BJ (cell line): ENCODE results near the gene RBM43. TPM values are rescaled to one million over a fixed set of nuclear protein-coding genes. Genes with fewer than 3 reads are reported as not detected.

Source experiments
- CTCF ChIA-PET: fragments of 350-600 bp; formaldehyde crosslinking; extraction: SDS; loops from one replicate; lab custom pipeline; 2021; ENCODE audit warnings: antibody characterized with exemption, inconsistent platforms; lab: Yijun Ruan, JAX
- POLR2A ChIA-PET: fragments of 300-600 bp; sonication (Branson Sonifier 250); formaldehyde crosslinking; extraction: SDS; loops from one replicate; lab custom pipeline; 2021; ENCODE audit warnings: antibody characterized with exemption; lab: Charles Lee
- DNase-seq: peaks from one replicate; pipeline ENCODE4 v3.0.0-alpha.2; 2011; ENCODE audit warnings: low read depth
- H3K27me3 ChIP-seq: 2 replicates; pipeline ENCODE4 v1.6.0; 2011; ENCODE audit warnings: low read length; ENCODE audit not compliant: control insufficient read depth, insufficient read depth
- H3K36me3 ChIP-seq: 2 replicates; pipeline ENCODE4 v1.5.1; 2011; ENCODE audit warnings: low read length; ENCODE audit not compliant: control insufficient read depth, insufficient read depth
- H3K4me3 ChIP-seq: 2 replicates; pipeline ENCODE4 v1.5.1; 2011; ENCODE audit warnings: low read depth, mild to moderate bottlenecking, control low read depth, low read length
- polyA plus RNA-seq: library from polyadenylated mRNA; depleted of rRNA; stranded (reverse); fragments of >200 nt; gene quantifications from 2 replicates; pipeline ENCODE4 v1.2.3, GENCODE V29; 2011
- TF ChIP-seq, protein P1 (sequence below): IDR thresholded peaks from 2 replicates; pipeline ENCODE4 v1.5.1; 2011; ENCODE audit warnings: low read depth, mild to moderate bottlenecking, control low read depth, inconsistent platforms, low read length, moderate library complexity; ENCODE audit not compliant: insufficient read depth

RBM43 gene
- polyA plus RNA-seq, 1 experiment, result 3.7 TPM

DNA sequence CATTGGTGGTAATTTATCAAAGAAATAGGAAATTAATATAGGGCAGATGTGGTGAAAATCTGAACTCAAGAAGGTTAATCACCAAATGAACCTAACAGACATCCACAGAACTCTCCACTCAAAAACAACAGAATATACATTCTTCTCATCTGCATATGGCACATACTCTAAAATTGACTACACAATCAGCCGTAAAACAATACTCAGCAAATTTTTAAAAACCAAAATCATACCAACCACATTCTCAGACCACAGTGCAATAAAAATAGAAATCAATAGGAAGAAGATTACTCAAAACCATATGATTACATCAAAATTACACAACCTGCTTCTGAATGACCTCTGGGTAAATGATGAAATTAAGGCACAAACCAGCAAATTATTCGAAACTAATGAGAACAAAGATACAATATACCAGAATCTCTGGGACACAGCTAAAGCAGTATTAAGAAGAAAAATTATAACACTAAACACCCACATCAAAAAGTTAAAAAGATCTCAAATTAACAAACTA is 31.0 kb downstream of the RBM43 start:
- Histone ChIP-seq H3K27me3 (no peaks in the 10 kb centered on the region), H3K36me3 (no peaks in the 10 kb centered on the region), H3K4me3 (no peak overlapping the region)
- TF ChIP-seq, protein P1, sequence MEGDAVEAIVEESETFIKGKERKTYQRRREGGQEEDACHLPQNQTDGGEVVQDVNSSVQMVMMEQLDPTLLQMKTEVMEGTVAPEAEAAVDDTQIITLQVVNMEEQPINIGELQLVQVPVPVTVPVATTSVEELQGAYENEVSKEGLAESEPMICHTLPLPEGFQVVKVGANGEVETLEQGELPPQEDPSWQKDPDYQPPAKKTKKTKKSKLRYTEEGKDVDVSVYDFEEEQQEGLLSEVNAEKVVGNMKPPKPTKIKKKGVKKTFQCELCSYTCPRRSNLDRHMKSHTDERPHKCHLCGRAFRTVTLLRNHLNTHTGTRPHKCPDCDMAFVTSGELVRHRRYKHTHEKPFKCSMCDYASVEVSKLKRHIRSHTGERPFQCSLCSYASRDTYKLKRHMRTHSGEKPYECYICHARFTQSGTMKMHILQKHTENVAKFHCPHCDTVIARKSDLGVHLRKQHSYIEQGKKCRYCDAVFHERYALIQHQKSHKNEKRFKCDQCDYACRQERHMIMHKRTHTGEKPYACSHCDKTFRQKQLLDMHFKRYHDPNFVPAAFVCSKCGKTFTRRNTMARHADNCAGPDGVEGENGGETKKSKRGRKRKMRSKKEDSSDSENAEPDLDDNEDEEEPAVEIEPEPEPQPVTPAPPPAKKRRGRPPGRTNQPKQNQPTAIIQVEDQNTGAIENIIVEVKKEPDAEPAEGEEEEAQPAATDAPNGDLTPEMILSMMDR, result no peak
- ChIA-PET CTCF (no interaction called here), POLR2A (no interaction called here)
- DNase-seq, result no peak

DNA sequence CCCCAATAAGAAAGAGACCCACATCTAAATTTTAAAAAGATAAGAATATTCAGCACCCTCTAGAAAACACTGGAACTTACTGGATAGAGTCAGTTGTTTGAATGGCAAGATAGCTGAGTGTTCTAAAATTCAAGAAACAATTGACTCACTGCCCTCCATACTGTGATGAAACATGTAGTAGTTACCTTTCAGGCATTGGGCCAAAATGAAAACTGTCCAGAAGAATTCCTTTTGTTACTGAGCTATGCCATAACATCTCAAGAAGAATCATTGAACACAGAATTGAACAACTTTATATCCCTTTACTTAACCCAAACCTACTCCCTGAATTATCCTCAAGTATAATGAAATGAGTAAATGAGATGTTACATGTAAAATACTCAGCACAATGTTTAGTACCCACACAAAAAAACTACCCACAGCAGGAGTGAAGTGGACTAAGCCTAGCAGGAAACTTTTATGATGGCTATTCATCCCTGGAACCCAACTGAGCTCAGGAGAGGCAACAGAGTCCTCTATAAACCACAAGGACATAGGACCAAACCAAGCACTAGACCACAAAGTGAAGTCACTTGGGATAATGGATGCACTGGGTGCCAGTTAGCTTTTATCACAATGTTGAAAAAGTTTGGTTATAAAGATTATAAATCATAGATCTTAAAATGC is 32.7 kb downstream of the RBM43 start:
- POLR2A ChIA-PET, result no interaction called here
- CTCF ChIA-PET, result interaction anchor here (1.0 to 2.5 kb wide), 2 partner anchors 8 to 10 kb away, joined by 3 to 9 read pairs; no protein-coding TSS in a partner anchor

DNA sequence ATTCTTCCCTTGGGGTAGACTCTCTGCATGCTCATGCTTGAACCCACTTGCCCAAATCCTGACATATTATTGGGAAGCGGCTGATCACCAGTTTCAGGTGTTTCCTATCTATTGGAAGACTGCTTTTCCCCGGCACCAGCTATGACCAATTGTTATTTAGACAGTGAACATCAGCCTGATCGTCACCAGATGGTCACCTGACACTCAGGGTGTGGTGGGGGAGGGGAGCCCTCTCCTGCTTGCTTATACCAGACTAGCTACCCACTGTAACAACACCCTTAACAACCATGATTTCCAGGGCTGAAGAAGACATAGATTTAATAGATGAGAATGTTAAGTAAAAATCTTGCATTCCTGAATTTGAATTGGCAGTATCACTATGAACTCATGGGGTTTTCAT is 44.3 kb downstream of the RBM43 start:
- CTCF ChIA-PET, result interaction anchor here (1.3 to 1.4 kb wide), 2 partner anchors 10 to 22 kb away, joined by 4 read pairs; no protein-coding TSS in a partner anchor
- DNase-seq, result no peak
- TF ChIP-seq, protein P1, result no peak
- Histone ChIP-seq H3K27me3 (no peaks in the 10 kb centered on the region; the same call in 1 of the 2 replicates), H3K36me3 (no peaks in the 10 kb centered on the region), H3K4me3 (no peak overlapping the region)
- POLR2A ChIA-PET, result no interaction called here

More for the DNA sequence above, 32.7 kb downstream of the RBM43 start:
- Histone ChIP-seq H3K4me3 (no peak overlapping the region), H3K27me3 (no peaks in the 10 kb centered on the region), H3K36me3 (no peaks in the 10 kb centered on the region)
- DNase-seq, result no peak
- TF ChIP-seq, protein P1, result no peak

DNA sequence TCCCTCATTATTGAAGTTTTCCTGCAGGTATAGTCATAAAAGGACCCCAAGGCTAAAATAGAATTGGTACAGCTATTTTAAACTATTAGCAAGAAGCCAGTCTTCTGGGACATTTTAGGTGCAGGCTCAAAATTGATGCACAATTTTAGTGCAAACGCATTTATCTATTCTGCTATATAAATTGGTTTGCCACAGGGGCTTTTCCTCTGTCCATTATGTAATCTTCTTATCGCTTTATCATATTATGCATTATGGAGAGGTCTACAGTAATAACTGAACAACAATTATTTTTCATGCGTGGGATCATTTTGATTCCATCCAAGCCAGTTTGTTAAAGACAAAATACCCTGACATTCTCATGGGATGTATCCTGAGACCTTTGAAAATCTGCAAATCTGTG is 54.6 kb downstream of the RBM43 start:
- TF ChIP-seq, protein P1, result no peak
- ChIA-PET POLR2A (no interaction called here), CTCF (no interaction called here)
- H3K36me3 ChIP-seq, result no peaks in the 10 kb centered on the region
- no peak for DNase-seq
- no peak overlapping the region for H3K4me3 ChIP-seq
- no peaks in the 10 kb centered on the region for H3K27me3 ChIP-seq

DNA sequence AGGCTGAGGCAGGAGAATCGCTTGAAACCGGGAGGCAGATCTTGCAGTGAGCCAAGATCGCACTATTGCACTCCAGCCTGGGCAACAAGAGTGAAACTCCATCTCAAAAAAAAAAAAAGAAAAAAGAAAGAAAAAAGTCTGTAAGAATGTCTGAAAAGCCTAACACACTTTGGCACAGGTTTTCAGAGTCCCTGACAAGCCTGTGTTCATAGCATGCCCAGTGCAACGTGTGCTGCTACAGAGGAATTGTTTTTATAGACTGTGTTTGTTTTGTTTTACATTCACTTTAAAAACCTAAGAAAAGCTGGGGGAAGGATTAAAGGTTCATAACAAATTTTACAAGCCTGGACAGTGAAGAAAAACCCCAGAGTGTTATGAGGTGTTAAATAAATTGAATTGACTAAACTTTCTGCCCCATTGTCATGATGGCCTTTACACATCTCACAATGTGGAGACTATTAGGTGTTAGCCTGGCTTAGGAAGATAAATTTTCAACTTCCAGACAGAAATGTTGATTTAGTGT is 55.2 kb downstream of the RBM43 start:
- Histone ChIP-seq H3K27me3 (no peaks in the 10 kb centered on the region), H3K36me3 (no peaks in the 10 kb centered on the region), H3K4me3 (no peak overlapping the region)
- CTCF ChIA-PET, result no interaction called here
- DNase-seq, result no peak
- POLR2A ChIA-PET, result no interaction called here
- TF ChIP-seq, protein P1, result no peak
